HG02571 (cell line): ENCODE results near the gene HK1.
"Not testable (repeated sequence)": the region's sequence is repeated elsewhere in the genome, so short reads cannot be mapped to it uniquely, and the experiment has no call there.

Experiments used
- ATAC-seq: cut with Tn5 transposase; IDR thresholded peaks from one replicate; pipeline ENCODE4 v1.9.1; 2021; ENCODE audit warnings: mild to moderate bottlenecking, moderate library complexity; ENCODE audit not compliant: unreplicated experiment

The HK1 gene

DNA sequence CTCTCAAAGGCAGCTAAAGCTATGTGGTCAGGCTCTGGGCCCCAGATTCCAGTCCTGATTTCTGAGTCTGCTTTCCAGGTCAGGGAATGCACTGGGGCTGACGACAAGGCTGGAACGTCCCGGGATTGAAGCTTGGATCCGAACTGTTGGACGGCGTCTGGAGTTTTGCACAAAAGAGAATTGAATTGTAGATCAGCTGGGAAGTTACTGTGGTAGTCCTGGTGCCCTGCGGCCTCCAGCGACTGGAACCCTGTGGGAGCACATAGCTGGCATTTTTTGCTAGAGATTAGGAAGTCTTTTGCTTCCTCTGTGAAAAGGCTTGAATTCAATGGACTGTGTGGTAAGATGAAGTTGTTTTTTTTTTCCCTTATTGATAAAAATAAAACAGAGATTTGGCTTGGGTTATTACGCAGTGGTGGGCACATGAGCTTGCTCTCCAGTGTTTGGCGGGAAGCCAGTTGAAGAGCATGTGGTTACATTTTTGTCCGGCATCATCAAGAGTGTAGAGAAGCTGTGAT, at the start of gene HK1:
TSS of gene HK1 (plus strand) at position 51 of the 518 bp plus-strand sequence.
- ATAC-seq = no peak

DNA sequence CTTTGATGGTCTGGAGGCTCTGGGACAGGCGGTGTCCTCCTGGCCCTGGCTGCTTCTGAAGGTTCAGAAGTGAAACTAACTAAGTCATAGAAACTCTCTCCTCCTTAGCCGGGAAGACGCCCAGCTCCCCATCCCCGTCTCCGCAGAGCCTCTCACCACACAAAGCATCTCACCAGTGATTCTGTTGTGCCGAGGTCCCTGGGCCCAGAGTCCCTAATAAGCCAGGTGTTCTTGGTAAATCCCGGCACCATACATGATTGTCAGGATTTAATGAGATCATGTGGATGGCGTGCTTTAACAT, 48.7 kb upstream of the HK1 start:
- ATAC-seq = no peak

DNA sequence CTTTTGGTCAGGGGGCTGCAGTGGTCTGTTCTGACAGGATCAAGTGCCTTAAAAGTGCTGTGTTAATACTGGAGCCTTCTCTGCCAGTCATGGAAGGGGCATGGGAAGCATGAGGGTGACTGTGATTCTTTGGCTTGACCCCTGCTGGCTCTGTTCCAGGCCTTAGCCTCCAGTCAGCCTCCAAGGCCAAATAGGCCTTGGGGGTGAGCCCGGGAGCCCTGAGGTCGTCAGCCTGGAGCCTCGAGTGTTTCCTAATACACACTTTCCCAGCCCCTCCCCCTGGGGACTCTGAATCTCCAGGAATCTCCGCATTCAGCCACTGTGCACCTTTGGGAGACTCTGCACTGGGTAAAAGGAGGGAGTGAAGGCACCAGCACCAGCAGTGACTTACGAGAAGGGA, 48.2 kb upstream of the HK1 start:
- ATAC-seq = no peak

DNA sequence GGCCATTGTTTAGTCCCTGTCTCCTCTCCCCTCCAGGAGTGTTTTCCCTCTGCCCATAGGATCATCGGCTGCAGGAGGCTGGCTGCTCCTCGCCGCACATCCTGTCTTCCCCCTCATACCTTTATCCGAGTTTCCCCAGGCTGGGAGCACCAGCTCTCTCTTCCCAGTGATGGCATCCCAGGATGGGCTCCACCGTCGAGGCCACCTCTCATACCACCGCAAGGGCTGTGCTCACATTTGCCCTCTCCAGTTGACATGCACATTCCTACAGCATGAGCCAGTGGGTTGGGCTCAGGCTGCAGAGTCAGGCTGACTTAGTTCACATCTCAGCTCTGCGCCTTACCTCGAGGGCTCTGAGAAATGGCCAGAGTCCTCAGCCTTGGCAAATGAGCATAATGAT, 46.0 kb upstream of the HK1 start:
- ATAC-seq = no peak

DNA sequence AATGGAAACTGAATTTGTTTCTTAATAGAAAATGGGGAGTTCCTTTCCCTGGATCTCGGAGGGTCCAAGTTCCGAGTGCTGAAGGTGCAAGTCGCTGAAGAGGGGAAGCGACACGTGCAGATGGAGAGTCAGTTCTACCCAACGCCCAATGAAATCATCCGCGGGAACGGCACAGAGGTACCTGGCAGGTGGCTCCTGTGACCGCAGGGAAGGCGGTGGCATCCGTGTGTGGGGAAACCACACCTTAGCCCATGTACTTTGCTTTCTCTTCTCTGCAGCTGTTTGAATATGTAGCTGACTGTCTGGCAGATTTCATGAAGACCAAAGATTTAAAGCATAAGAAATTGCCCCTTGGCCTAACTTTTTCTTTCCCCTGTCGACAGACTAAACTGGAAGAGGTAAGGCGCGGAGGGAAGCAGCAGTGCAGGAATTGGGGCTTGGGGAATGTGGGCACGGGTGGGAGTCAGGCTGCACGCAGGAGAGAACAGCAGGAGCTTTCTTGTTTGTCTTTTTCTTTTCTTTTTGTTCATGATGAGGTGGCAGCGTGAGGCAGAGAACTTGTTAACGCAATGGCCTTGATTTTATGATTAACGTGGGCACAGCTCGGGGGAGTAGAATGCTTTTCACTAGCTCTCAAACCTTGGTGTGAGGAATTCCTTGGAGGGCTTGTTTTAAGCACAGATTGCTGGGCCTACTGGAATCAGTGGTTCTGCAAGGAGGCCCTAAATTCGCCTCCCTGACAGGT, 45.4 kb upstream of the HK1 start:
- no peak for ATAC-seq

DNA sequence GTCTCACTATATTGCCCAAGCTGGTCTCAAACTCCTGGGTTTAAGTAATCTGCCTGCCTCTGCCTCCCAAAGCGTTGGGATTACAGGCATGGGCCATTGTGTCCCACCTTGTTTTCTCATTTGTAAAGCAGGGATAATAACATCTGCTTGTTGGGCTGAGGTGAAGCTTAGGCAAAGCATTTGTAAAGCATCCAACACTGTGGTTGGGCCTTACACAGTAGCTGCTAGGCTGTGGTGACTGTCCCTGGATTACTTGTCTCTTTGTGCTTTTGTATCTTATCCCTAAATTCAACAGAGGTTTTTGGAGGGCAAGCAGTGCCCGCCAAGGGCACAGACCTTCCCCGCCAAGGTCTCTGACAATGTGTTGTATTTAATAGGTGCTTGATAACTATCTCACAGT, 43.8 kb upstream of the HK1 start:
- no peak for ATAC-seq

DNA sequence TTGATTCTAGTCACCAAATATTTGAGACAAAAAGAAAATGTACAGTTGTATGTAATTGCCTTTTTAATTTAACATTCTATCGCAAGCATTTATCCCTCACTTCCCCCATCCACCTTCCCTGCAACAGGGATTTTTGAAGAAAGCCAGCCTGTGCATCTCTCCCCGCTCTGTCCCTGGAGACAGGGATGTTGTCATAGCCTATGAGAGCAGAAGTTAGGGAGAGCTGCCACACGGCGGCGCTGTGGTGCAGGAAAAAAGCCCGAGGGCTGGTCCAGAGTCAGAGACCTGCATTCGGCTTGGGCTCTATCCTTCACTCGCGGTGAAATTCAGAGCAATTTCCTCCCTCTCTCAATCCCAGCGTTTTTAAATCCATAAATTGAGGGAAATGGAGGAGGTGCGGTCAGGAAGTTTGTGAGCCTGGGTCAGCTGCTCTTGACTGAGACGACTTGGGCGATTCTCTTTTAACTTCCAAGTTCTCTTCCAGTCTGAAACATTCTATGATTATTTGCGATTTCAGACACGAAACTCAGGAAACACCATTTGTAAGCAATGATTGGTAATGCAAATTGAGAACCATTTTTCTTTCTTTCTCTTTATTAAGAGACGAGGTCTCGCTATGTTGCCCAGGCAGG, 40.7 kb upstream of the HK1 start:
- ATAC-seq = peak; percentile 85

DNA sequence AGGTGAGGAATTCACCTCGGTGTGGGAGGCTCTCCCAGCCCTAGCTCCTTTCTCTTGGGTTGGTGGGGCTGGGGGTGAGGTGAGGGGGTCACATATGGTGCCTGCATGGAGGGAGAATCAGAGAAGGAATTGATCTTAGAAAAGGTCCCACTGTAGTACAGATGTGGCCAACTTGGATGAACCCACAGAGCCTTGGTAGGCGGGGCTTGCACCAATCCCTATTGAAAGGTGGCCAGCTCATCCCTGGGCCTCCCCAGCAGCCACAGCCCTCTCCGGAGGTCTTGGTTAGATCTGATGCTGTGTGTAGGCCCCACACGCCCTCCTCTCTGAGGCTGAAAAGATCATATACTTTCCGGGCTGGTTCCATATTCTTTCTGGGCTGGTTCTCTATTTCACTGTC, 39.2 kb upstream of the HK1 start:
- ATAC-seq = no peak

DNA sequence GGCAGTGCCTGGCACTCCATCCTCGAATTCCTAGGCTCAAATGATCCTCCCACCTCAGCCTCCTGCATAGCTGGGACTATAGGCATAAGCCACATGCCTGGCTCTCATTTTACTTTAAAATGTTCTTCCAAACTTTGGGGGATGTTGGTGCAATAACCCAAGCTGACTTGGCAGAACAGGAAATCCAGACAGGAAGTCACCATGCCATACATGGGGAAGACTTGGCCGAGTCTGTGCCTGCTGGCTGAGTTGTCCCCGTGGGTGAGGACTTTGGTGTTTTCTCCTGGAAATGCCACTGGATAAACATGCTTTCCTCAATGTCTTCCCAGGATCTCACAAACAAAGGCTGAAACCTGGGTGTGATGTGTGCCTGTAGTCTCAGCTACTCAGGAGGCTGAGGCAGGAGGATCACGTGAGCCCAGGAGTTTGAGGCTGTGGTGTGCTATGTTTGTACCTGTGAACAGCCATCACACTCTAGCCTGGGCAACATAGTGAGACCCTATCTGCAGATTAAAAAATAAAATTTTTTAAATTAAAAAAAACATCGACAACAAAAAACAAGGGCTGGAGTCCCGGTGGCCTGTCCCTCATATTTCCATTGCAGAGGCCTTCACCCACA, 38.4 kb upstream of the HK1 start:
- ATAC-seq = no peak

DNA sequence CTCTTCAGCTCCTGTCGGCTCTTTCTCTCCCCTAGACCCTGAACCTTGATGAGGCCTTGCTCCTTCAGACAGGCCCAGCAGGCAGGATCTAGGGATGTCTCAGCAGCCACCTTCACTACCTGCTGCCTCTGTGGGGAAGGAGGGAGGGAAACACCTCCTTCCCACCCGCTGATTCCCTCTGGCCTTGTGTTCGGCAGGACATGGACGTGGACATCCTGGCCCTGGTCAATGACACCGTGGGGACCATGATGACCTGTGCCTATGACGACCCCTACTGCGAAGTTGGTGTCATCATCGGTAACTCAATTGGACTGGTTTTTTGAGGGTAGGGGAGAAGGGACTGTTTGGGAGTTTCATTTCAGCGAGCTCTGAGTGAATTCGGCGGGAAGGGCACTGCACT, 37.8 kb upstream of the HK1 start:
- ATAC-seq = no peak

DNA sequence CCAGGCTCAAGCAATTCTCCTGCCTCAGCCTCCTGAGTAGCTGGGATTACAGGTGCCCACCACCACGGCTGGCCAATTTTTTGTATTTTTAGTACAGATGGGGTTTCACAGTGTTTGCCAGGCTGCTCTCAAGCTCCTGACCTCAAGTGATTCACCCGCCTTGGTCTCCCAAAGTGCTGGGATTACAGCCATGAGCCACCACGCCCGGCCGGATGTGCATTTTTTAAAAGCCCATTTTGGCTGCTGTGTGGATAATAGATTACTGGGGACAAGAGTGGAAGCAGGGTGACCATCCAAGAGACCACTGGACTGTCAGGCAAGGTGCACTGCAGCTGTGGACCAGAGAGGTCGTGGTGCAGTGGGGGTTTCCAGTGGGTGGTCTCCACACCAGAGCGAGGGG, 36.7 kb upstream of the HK1 start:
- no peak for ATAC-seq

DNA sequence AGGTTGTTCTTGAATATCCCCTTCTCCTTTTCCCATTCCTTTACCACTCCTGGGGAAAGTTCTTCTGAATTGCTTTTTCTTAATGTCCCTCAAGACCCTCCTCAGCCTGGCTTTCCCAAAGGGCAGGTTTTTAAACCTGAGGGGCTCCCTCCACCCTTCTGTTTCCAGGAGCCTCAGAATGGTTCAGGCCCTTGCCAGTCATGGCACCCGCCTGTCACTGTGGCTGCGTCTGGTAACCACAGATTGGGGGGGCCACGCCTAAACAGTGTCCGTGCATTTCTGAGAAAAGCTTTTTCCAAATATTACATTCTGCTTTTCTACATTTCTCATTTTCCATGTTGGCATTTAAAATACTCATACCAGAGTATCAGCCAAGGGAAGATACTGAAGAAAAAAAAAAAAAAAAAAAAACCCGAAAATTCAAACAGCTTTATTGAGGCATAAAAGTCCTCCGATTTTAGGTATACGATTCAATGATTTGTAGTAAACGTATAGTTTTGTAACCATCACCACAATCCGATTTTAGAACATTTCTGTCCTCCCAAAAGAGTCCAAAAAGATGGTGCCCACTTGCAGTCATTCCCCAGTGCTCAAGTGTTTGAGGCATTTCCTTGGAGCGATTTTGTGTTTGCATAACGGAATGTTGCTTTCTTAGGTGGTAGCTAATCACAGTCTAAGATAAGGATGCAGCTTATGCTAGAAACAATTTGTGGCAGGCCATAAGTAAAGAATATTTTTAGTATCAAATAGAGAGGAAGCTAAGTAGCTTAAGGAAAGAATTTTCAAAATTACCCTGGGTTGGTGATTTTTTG, 36.0 kb upstream of the HK1 start:
- ATAC-seq = no peak

DNA sequence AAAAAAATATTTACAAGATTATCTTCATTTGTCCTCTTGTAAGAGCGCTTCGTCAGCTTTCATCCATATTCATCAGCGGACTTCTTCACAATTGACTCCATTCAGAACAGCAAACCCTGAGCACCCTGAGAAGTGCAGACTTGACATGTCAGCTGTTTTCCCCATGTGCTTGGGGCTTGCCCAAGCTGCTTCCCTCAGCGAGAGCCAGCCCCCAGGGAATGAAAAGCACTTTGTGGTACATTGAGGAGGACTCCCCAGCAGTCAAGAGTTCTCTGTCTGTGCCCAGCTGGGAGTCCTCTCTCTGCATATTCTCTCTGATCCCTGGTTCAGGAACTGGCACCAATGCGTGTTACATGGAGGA, 35.5 kb upstream of the HK1 start:
- no peak for ATAC-seq

DNA sequence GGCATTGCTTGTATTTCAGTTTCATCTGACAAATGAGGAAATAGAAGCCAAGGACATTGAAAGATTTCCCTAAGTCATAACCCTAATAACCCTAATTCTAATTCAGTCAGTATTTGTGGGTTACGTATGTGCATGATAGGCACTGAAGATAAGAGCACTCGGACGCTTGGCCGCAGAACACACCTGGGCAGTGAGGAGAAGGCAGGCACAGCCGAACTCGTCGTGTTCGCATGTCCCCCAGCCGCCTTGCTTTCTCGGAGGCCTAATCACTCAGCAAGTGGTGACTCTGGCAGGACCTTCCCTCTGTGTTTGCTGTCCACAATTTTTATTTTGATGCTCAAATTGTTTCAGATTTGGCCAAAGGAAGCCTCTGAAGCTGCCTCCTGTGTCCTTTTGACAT, 34.5 kb upstream of the HK1 start:
- no peak for ATAC-seq

DNA sequence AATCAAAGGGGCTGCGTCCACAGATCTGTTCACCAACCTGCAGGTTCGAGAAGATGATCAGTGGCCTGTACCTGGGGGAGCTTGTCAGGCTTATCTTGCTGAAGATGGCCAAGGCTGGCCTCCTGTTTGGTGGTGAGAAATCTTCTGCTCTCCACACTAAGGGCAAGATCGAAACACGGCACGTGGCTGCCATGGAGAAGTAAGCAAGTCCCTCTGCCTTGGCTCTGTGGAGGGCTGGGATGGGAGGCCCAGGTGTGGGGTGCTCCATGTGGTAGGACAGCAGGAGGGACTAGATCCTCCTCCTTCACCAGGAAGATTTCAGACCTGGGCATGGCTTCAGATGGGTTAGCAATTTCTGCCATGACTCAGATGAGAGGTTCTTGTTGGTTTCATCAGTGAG, 32.3 kb upstream of the HK1 start:
- no peak for ATAC-seq

DNA sequence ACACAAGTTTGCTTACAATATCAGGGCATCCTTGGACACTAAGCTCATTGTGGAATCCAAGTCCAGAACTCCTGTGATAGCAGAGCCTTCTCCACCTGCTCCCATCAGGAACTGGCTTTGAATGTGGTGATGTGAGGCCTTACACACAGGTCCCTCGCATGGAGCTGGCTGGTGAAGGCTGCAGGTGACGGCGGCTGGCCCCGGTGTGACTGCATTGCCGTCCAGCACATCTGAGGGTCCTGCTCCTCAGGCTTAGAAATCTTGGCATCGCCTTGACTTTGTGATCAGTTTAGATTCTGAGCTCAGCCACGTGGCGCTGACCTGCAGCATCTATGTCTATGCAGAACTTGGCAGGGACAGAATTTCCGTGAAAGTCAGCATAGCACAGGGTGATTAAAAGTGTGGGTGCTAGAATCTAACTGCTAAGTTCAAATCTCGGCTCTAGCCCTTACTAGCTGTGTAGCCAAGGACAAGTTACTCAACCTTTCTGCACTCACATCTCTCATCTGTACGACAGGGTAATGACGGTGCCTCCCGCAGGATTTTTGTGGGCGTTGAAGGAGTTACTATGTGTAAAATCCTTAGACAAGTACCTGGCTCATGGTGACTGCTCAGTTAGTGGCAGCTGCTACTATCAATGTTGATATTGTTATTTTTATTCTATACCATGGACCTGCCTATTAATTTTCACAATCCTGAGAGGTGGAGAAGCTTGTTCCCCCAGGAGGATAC, 31.5 kb upstream of the HK1 start:
- no peak for ATAC-seq

DNA sequence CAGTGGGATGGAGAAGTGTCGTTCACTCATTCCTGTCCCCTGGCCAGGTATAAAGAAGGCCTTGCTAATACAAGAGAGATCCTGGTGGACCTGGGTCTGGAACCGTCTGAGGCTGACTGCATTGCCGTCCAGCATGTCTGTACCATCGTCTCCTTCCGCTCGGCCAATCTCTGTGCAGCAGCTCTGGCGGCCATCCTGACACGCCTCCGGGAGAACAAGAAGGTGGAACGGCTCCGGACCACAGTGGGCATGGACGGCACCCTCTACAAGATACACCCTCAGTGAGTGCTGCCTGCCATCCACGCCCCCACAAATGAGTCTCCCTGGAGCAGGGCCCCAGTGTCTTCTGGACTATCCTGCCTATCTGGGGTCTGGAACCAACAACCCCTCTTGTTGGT, 31.0 kb upstream of the HK1 start:
- ATAC-seq = no peak

DNA sequence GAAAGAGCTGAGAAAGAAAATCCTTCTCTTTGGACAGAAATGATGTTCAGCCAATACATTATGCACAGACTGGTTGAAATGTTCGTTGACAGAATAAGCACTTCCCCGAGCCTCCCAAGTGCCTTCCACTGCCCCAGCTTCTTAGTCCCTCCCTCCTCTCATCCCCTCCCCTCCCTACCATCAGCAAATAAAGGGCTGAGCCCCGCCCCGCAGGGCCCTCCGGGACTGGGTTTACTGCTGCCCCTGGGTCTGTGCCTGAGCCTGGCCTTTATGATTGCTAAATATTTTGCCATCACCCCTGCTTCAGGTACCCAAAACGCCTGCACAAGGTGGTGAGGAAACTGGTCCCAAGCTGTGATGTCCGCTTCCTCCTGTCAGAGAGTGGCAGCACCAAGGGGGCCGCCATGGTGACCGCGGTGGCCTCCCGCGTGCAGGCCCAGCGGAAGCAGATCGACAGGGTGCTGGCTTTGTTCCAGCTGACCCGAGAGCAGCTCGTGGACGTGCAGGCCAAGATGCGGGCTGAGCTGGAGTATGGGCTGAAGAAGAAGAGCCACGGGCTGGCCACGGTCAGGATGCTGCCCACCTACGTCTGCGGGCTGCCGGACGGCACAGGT, 30.1 kb upstream of the HK1 start:
- ATAC-seq = no peak

DNA sequence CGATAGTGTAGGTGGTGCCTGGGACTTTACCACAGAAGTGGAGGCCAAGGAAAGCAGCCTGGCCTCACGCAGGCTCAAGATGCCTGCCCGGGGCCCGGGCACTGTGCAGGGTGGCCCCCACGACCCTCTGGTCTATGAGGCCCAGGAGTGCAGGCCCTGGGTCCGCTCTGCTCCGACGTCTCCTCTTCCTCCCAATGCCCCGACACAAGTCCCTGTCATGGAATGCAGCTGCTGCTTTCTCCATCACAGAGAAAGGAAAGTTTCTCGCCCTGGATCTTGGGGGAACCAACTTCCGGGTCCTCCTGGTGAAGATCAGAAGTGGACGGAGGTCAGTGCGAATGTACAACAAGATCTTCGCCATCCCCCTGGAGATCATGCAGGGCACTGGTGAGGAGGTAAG, 28.3 kb upstream of the HK1 start:
- ATAC-seq = no peak

DNA sequence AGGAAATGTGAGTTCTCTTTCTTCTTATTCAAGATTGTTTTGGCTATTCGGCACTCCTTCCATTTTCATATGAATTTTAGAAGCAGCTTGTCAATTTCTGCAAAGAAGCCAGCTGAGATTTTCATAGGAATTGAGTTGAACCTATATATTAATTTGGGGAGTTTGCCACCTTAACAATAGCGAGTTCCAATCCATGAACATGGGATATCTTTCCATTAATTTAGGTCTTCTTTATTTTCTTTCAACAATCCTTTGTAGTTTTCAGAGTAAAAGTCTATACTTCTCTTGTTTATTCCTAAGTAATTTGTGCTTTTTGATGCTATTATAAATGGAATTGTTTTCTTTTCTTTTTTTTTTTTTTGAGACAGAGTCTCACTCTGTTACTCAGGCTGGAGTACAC, 26.9 kb upstream of the HK1 start:
- ATAC-seq = not testable (repeated sequence)

DNA sequence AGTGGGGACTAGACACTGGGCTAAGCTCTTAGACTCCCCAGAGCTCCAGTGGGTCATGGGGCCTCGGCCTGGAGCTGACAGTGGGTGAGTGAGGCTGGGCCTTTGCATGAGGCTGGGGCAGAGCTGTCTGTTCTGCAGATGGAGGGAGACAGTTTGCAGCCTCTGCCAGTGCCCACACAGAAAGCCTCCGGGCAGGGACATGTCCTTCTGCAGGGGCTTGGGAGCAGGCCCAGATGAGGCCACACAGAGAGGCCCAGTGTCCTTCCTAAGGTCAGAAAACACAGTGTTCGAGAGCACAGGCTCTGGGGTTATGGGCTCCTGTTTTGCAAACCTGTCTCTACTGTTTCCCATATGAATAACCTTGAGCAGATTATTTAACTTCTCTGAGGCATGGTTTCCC, 25.1 kb upstream of the HK1 start:
- ATAC-seq = no peak
